Measurements from ENCODE around the gene TMEM266.

The TMEM266 gene

GRCh38 chr15:76163457-76164295 is 103.9 kb downstream of the TMEM266 start:
- FAIRE-seq, result no peak

- no peak for FAIRE-seq
Measured at GRCh38 chr15:76164602-76165001, 104.8 kb downstream of the TMEM266 start.

GRCh38 chr15:76165951-76166350 is 106.2 kb downstream of the TMEM266 start:
- no peak for FAIRE-seq

GRCh38 chr15:76168237-76168984 is 108.6 kb downstream of the TMEM266 start:
- FAIRE-seq, result no peak

- FAIRE-seq, result no peak
Measured at GRCh38 chr15:76169018-76169417, 109.2 kb downstream of the TMEM266 start.

GRCh38 chr15:76169911-76170800 is 110.4 kb downstream of the TMEM266 start:
- FAIRE-seq, result no peak

GRCh38 chr15:76172782-76173181 is 113.0 kb downstream of the TMEM266 start:
- FAIRE-seq, result no peak

GRCh38 chr15:76173317-76173834 is 113.6 kb downstream of the TMEM266 start:
- FAIRE-seq, result no peak

- no peak for FAIRE-seq
Measured at GRCh38 chr15:76174654-76175053, 114.9 kb downstream of the TMEM266 start.

- no peak for FAIRE-seq
Measured at GRCh38 chr15:76175442-76175841, 115.7 kb downstream of the TMEM266 start.

GRCh38 chr15:76176059-76176458 is 116.3 kb downstream of the TMEM266 start:
- FAIRE-seq, result no peak

- FAIRE-seq, result no peak
Measured at GRCh38 chr15:76176487-76177085, 116.8 kb downstream of the TMEM266 start.

GRCh38 chr15:76177491-76178040 is 117.8 kb downstream of the TMEM266 start:
- FAIRE-seq, result no peak

- FAIRE-seq, result no peak
Measured at GRCh38 chr15:76178296-76179000, 118.7 kb downstream of the TMEM266 start.

- FAIRE-seq, result no peak
Measured at GRCh38 chr15:76179023-76179422, 119.2 kb downstream of the TMEM266 start.

GRCh38 chr15:76180321-76180720 is 120.5 kb downstream of the TMEM266 start:
- no peak for FAIRE-seq

- no peak for FAIRE-seq
Measured at GRCh38 chr15:76181705-76182107, 121.9 kb downstream of the TMEM266 start.

- no peak for FAIRE-seq
Measured at GRCh38 chr15:76183930-76184649, 124.3 kb downstream of the TMEM266 start.

GRCh38 chr15:76184650-76185035 is 124.9 kb downstream of the TMEM266 start:
- FAIRE-seq, result no peak

- no peak for FAIRE-seq
Measured at GRCh38 chr15:76185716-76186115, 125.9 kb downstream of the TMEM266 start.

- no peak for FAIRE-seq
Measured at GRCh38 chr15:76187163-76187562, 127.4 kb downstream of the TMEM266 start.
